Measurements from ENCODE around the gene COL23A1. TPM values are rescaled to one million over a fixed set of nuclear protein-coding genes. Genes with fewer than 3 reads are reported as not detected.
"Not testable (repeated sequence)": the region's sequence is repeated elsewhere in the genome, so short reads cannot be mapped to it uniquely, and the experiment has no call there.

COL23A1 gene
- total and polyA plus RNA-seq, 2 donors (not counting 1 experiment from before 2014, with no cell fraction given) = 0.20 TPM; not detected in 1

GRCh38 chr5:178318382-178318781, 271.8 kb downstream of the COL23A1 start:
- CTCF ChIA-PET = no interaction called here
- ATAC-seq (ENCODE audit: low read depth) = no peak
- no peaks in the 10 kb centered on the region for H3K9me3 Mint-ChIP-seq (ENCODE audit: insufficient read depth)

GRCh38 chr5:178317727-178318126, 272.5 kb downstream of the COL23A1 start:
- 100% methylated on average over 1 of the region's 5 CpGs for WGBS (ENCODE audit: insufficient coverage)
- ATAC-seq (ENCODE audit: low read depth); H3K27ac Mint-ChIP-seq; CTCF ChIA-PET; H4K20me1 ChIP-seq (ENCODE audit: control insufficient read depth, insufficient read depth, low read length, poor library complexity, severe bottlenecking); H3K4me3 ChIP-seq (ENCODE audit: control extremely low read depth in 1 of 5, extremely low read depth in 1 of 5, insufficient read depth in 1 of 5, low read depth in 2 of 5, low read length in 4 of 5); H3K9ac ChIP-seq (ENCODE audit: low read length); H3K4me1 ChIP-seq (ENCODE audit: control insufficient read depth in 2 of 2, insufficient read depth in 2 of 2, low read length in 2 of 2); DNase-seq; H3K27ac ChIP-seq (ENCODE audit: low read length in 2 of 2); H3K27me3 Mint-ChIP-seq; H3K4me3 Mint-ChIP-seq; H3K4me1 Mint-ChIP-seq; H2AFZ ChIP-seq (ENCODE audit: insufficient read depth, low read depth, low read length, poor library complexity, severe bottlenecking); H3K36me3 ChIP-seq (replicated peaks in 1 of 2; ENCODE audit: control extremely low read depth in 1 of 2, control insufficient read depth in 1 of 2, extremely low read depth in 1 of 2, insufficient read depth in 2 of 2, low read length in 1 of 2); H3K4me2 ChIP-seq (replicated peaks; ENCODE audit: low read depth, low read length, poor library complexity, severe bottlenecking); H3K79me2 ChIP-seq (ENCODE audit: control insufficient read depth, insufficient read depth, low read length); H3K9me3 Mint-ChIP-seq (ENCODE audit: insufficient read depth); POLR2A ChIA-PET; H3K27me3 ChIP-seq (replicated peaks in 1 of 4; ENCODE audit: control extremely low read depth in 1 of 4, control insufficient read depth in 3 of 4, insufficient read depth in 4 of 4, low read length in 3 of 4); intact Hi-C loops (cut with micrococcal nuclease): not testable (repeated sequence)
- H3K9me3 ChIP-seq (ENCODE audit: control extremely low read depth in 1 of 3, control insufficient read depth in 2 of 3, insufficient read depth in 1 of 3, low read length in 2 of 3) = peaks cover 0 to 18% (median 0%) of the 10 kb centered on the region in 3 donors

More at GRCh38 chr5:178318382-178318781, 271.8 kb downstream of the COL23A1 start:
- no peak for DNase-seq
- Histone ChIP-seq H4K20me1 (ENCODE audit: control insufficient read depth, insufficient read depth, low read length, poor library complexity, severe bottlenecking) (no peaks in the 10 kb centered on the region), H3K36me3 (replicated peaks in 1 of 2; ENCODE audit: control extremely low read depth in 1 of 2, control insufficient read depth in 1 of 2, extremely low read depth in 1 of 2, insufficient read depth in 2 of 2, low read length in 1 of 2) (no peaks in the 10 kb centered on the region), H3K4me3 (ENCODE audit: control extremely low read depth in 1 of 5, extremely low read depth in 1 of 5, insufficient read depth in 1 of 5, low read depth in 2 of 5, low read length in 4 of 5) (no peak overlapping the region), H3K27me3 (replicated peaks in 1 of 4; ENCODE audit: control extremely low read depth in 1 of 4, control insufficient read depth in 3 of 4, insufficient read depth in 4 of 4, low read length in 3 of 4) (peaks cover 0 to 3% (median 0%) of the 10 kb centered on the region in 4 experiments), H2AFZ (ENCODE audit: insufficient read depth, low read depth, low read length, poor library complexity, severe bottlenecking) (no peak overlapping the region), H3K79me2 (ENCODE audit: control insufficient read depth, insufficient read depth, low read length) (no peaks in the 10 kb centered on the region), H3K9me3 (ENCODE audit: control extremely low read depth in 1 of 3, control insufficient read depth in 2 of 3, insufficient read depth in 1 of 3, low read length in 2 of 3) (peaks cover 0 to 18% (median 0%) of the 10 kb centered on the region in 3 donors), H3K4me1 (ENCODE audit: control insufficient read depth in 2 of 2, insufficient read depth in 2 of 2, low read length in 2 of 2) (peaks cover 1 to 9% of the 10 kb centered on the region in 2 donors), H3K9ac (ENCODE audit: low read length) (no peak overlapping the region), H3K27ac (ENCODE audit: low read length in 2 of 2) (no peak overlapping the region), H3K4me2 (replicated peaks; ENCODE audit: low read depth, low read length, poor library complexity, severe bottlenecking) (no peak overlapping the region)
- Mint-ChIP-seq H3K4me1 (peaks cover 3% of the 10 kb centered on the region), H3K27me3 (peaks cover 5% of the 10 kb centered on the region), H3K4me3 (no peak overlapping the region), H3K27ac (no peak overlapping the region)
- TF ChIP-seq EZH2 (IDR thresholded peaks at IDR 0.05; ENCODE audit: borderline replicate concordance, insufficient read depth, low read depth, low read length, poor library complexity, severe bottlenecking) = no peak
- TF ChIP-seq CTCF (IDR thresholded peaks at IDR 0.05) = no peak
- intact Hi-C loops (cut with micrococcal nuclease) = no loop called here
- POLR2A ChIA-PET = no interaction called here
- 93% methylated on average over 9 of the region's 17 CpGs for WGBS (ENCODE audit: insufficient coverage)

Measured in B cell (primary cell).